GM12878 (cell line): ENCODE data around the gene DSC2.
"Not testable (repeated sequence)": the region's sequence is repeated elsewhere in the genome, so short reads cannot be mapped to it uniquely, and the experiment has no call there.

Experiments
- EGR1 ChIP-seq, 2 experiments: IDR thresholded peaks; 1 replicate in 1 of 2; 2 replicates in 1 of 2; pipeline ENCODE4 v1.6.1; 2011 to 2012; ENCODE audit warnings: low read depth in 2 of 2, low read length in 2 of 2, borderline replicate concordance in 1 of 2, mild to moderate bottlenecking in 1 of 2, moderate library complexity in 1 of 2
- EZH2 ChIP-seq: IDR thresholded peaks from 2 replicates; pipeline ENCODE4 v1.6.1; 2012; ENCODE audit warnings: low read depth, mild to moderate bottlenecking, control low read depth, inconsistent platforms, low read length, borderline replicate concordance; ENCODE audit not compliant: control insufficient read depth
- POLR2AphosphoS5 ChIP-seq: IDR thresholded peaks from 2 replicates; pipeline ENCODE4 v1.6.1; 2011; ENCODE audit warnings: mild to moderate bottlenecking, low read length, inconsistent platforms
- SMC3 ChIP-seq: IDR thresholded peaks from 2 replicates; pipeline ENCODE4 v1.6.1; 2011; ENCODE audit warnings: low read length, improper control_type of control experiment, borderline replicate concordance
- SUZ12 ChIP-seq: fragments of 200-600 bp; sonication (generic); IDR thresholded peaks from one replicate; pipeline ENCODE4 v1.6.1; 2018; ENCODE audit warnings: antibody characterized with exemption, mild to moderate bottlenecking; ENCODE audit not compliant: unreplicated experiment
- TARDBP ChIP-seq: IDR thresholded peaks from 2 replicates; pipeline ENCODE4 v1.6.1; 2016; ENCODE audit warnings: borderline replicate concordance
- YY1 ChIP-seq: IDR thresholded peaks from 2 replicates; pipeline ENCODE4 v1.6.1; 2011; ENCODE audit warnings: low read depth, mild to moderate bottlenecking, low read length
- ZZZ3 ChIP-seq: IDR thresholded peaks from 2 replicates; pipeline ENCODE4 v1.6.1; 2011; ENCODE audit warnings: low read depth; ENCODE audit not compliant: control insufficient read depth, insufficient read length
- TF ChIP-seq, protein P1 (sequence below): fragments of 450-650 bp; formaldehyde crosslinking; IDR thresholded peaks from 2 replicates; pipeline ENCODE4 v1.4.0; 2022; ENCODE audit warnings: mild to moderate bottlenecking, moderate library complexity
- TF ChIP-seq, protein P2 (sequence below): fragments of 450-650 bp; formaldehyde crosslinking; IDR thresholded peaks from 2 replicates; pipeline ENCODE4 v1.5.0; 2022; ENCODE audit warnings: mild to moderate bottlenecking, missing genetic modification characterization
- TF ChIP-seq, protein P3 (sequence below), 3 experiments: IDR thresholded peaks in 2 of 3; conservative IDR thresholded peaks in 1 of 3; 2 replicates each; pipeline ENCODE4 v1.5.1; 2011; ENCODE audit warnings: low read depth in 3 of 3, low read length in 3 of 3, mild to moderate bottlenecking in 3 of 3, control low read depth in 2 of 3, moderate library complexity in 2 of 3, inconsistent platforms in 1 of 3, mixed read lengths in 1 of 3; ENCODE audit not compliant: control insufficient read depth in 2 of 3, insufficient read depth in 1 of 3; ENCODE audit errors: extremely low read depth in 1 of 3
- TF ChIP-seq, protein P4 (sequence below): IDR thresholded peaks from 2 replicates; pipeline ENCODE4 v1.6.1; 2012; ENCODE audit warnings: mild to moderate bottlenecking, low read depth, low read length

DNA sequence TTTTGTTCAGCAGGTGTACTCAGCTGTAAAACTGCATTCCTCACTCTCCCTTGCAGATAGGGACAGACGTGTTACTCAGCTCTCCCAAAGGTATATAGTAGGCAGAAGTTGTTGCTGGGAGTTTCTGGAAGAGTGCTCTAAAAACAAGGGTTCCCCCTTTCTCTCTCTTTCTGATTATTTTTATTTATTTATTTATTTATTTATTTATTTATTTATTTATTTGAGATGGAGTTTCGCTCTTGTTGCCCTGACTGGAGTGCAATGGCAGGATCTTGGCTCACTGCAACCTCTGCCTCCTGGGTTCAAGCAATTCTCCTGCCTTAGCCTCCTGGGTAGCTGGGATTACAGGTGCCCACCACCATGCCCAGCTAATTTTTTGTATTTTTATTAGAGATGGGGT, 20.9 kb upstream of the DSC2 start:
- TF ChIP-seq, protein P1, sequence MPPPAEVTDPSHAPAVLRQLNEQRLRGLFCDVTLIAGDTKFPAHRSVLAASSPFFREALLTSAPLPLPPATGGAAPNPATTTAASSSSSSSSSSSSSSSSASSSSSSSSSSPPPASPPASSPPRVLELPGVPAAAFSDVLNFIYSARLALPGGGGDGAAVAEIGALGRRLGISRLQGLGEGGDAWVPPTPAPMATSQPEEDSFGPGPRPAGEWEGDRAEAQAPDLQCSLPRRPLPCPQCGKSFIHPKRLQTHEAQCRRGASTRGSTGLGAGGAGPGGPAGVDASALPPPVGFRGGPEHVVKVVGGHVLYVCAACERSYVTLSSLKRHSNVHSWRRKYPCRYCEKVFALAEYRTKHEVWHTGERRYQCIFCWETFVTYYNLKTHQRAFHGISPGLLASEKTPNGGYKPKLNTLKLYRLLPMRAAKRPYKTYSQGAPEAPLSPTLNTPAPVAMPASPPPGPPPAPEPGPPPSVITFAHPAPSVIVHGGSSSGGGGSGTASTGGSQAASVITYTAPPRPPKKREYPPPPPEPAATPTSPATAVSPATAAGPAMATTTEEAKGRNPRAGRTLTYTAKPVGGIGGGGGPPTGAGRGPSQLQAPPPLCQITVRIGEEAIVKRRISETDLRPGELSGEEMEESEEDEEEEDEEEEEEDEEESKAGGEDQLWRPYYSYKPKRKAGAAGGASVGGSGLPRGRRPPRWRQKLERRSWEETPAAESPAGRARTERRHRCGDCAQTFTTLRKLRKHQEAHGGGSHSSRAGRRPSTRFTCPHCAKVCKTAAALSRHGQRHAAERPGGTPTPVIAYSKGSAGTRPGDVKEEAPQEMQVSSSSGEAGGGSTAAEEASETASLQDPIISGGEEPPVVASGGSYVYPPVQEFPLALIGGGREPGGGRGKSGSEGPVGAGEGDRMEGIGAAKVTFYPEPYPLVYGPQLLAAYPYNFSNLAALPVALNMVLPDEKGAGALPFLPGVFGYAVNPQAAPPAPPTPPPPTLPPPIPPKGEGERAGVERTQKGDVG (CRISPR knock-in tag) = not testable (repeated sequence)
- TF ChIP-seq SUZ12; SMC3; EGR1 (IDR thresholded peaks at IDR 0.05; ENCODE audit: borderline replicate concordance in 1 of 2, low read depth in 2 of 2, low read length in 2 of 2); YY1; POLR2AphosphoS5; TARDBP; ZZZ3; EZH2: not testable (repeated sequence)
- TF ChIP-seq, protein P2, sequence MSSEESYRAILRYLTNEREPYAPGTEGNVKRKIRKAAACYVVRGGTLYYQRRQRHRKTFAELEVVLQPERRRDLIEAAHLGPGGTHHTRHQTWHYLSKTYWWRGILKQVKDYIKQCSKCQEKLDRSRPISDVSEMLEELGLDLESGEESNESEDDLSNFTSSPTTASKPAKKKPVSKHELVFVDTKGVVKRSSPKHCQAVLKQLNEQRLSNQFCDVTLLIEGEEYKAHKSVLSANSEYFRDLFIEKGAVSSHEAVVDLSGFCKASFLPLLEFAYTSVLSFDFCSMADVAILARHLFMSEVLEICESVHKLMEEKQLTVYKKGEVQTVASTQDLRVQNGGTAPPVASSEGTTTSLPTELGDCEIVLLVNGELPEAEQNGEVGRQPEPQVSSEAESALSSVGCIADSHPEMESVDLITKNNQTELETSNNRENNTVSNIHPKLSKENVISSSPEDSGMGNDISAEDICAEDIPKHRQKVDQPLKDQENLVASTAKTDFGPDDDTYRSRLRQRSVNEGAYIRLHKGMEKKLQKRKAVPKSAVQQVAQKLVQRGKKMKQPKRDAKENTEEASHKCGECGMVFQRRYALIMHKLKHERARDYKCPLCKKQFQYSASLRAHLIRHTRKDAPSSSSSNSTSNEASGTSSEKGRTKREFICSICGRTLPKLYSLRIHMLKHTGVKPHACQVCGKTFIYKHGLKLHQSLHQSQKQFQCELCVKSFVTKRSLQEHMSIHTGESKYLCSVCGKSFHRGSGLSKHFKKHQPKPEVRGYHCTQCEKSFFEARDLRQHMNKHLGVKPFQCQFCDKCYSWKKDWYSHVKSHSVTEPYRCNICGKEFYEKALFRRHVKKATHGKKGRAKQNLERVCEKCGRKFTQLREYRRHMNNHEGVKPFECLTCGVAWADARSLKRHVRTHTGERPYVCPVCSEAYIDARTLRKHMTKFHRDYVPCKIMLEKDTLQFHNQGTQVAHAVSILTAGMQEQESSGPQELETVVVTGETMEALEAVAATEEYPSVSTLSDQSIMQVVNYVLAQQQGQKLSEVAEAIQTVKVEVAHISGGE = not testable (repeated sequence)
- TF ChIP-seq, protein P3, sequence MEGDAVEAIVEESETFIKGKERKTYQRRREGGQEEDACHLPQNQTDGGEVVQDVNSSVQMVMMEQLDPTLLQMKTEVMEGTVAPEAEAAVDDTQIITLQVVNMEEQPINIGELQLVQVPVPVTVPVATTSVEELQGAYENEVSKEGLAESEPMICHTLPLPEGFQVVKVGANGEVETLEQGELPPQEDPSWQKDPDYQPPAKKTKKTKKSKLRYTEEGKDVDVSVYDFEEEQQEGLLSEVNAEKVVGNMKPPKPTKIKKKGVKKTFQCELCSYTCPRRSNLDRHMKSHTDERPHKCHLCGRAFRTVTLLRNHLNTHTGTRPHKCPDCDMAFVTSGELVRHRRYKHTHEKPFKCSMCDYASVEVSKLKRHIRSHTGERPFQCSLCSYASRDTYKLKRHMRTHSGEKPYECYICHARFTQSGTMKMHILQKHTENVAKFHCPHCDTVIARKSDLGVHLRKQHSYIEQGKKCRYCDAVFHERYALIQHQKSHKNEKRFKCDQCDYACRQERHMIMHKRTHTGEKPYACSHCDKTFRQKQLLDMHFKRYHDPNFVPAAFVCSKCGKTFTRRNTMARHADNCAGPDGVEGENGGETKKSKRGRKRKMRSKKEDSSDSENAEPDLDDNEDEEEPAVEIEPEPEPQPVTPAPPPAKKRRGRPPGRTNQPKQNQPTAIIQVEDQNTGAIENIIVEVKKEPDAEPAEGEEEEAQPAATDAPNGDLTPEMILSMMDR (IDR thresholded peaks at IDR 0.05 in 2 of 3, conservative IDR thresholded peaks at IDR 0.05 in 1 of 3; ENCODE audit: control insufficient read depth in 2 of 3, extremely low read depth in 1 of 3, insufficient read depth in 1 of 3, low read depth in 3 of 3, low read length in 3 of 3) = not testable (repeated sequence)
- TF ChIP-seq, protein P4, sequence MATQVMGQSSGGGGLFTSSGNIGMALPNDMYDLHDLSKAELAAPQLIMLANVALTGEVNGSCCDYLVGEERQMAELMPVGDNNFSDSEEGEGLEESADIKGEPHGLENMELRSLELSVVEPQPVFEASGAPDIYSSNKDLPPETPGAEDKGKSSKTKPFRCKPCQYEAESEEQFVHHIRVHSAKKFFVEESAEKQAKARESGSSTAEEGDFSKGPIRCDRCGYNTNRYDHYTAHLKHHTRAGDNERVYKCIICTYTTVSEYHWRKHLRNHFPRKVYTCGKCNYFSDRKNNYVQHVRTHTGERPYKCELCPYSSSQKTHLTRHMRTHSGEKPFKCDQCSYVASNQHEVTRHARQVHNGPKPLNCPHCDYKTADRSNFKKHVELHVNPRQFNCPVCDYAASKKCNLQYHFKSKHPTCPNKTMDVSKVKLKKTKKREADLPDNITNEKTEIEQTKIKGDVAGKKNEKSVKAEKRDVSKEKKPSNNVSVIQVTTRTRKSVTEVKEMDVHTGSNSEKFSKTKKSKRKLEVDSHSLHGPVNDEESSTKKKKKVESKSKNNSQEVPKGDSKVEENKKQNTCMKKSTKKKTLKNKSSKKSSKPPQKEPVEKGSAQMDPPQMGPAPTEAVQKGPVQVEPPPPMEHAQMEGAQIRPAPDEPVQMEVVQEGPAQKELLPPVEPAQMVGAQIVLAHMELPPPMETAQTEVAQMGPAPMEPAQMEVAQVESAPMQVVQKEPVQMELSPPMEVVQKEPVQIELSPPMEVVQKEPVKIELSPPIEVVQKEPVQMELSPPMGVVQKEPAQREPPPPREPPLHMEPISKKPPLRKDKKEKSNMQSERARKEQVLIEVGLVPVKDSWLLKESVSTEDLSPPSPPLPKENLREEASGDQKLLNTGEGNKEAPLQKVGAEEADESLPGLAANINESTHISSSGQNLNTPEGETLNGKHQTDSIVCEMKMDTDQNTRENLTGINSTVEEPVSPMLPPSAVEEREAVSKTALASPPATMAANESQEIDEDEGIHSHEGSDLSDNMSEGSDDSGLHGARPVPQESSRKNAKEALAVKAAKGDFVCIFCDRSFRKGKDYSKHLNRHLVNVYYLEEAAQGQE = not testable (repeated sequence)
